Lower leg skin (tissue), 4 donors: ENCODE measurements around the gene GTF2H4. TPM values are rescaled to one million over a fixed set of nuclear protein-coding genes. Genes with fewer than 3 reads are reported as not detected.

Source experiments
- DNase-seq, 2 donors: peaks; one replicate each; pipeline ENCODE4 v3.0.0-alpha.2; 2019; ENCODE audit warnings: low spot score in 2 of 2
- H3K4me3 ChIP-seq: fragments of 200-600 bp; sonication (generic); 2 replicates; pipeline ENCODE4 v1.5.1; 2017; ENCODE audit warnings: mild to moderate bottlenecking, low read depth; ENCODE audit not compliant: poor library complexity, severe bottlenecking
- CTCF ChIP-seq, 3 donors: fragments of 450-650 bp; IDR thresholded peaks; one replicate each; pipeline ENCODE4 v1.5.1; 2016; ENCODE audit warnings: antibody characterized with exemption in 3 of 3, mild to moderate bottlenecking in 3 of 3, moderate library complexity in 2 of 3
- POLR2A ChIP-seq, 2 donors: fragments of 450-650 bp; IDR thresholded peaks; one replicate each; pipeline ENCODE4 v1.6.1; 2016 to 2017; ENCODE audit warnings: antibody characterized with exemption in 2 of 2, mild to moderate bottlenecking in 1 of 2, moderate library complexity in 1 of 2
- WGBS, 2 donors: methylation state at CpG; one replicate each; pipeline ENCODE4 v1.1.5; 2018; 5-methylcytosine and 5-hydroxymethylcytosine counted together
- intact Hi-C: fragments of 100-400 bp; cut with DNase I; formaldehyde crosslinking; loops from one replicate; pipeline ENCODE4 v1.15.0; 2023; ENCODE audit warnings: low total_unique reads
- total RNA-seq, 4 donors: library from RNA; depleted of rRNA; stranded (reverse); fragments of >200 nt; gene quantifications; one replicate each; pipeline ENCODE4 v1.1.0, GENCODE V29; 2016

GTF2H4 gene
- total RNA-seq, 4 donors from 2014 or later = 6.1 to 11.2 (median 9.4) TPM

- intact Hi-C loops = no loop called here
- no peak for TF ChIP-seq CTCF (IDR thresholded peaks at IDR 0.05)
- TF ChIP-seq POLR2A (IDR thresholded peaks at IDR 0.05) = no peak
- no peak for DNase-seq
- 41 to 51% methylated on average over 4 of the region's 4 CpGs for WGBS, 2 donors
- H3K4me3 ChIP-seq = no peak overlapping the region
Observed at GRCh38 chr6:30938730-30939129, 30.7 kb downstream of the GTF2H4 start.

- intact Hi-C loops = no loop called here
- H3K4me3 ChIP-seq = no peak overlapping the region
- no peak for TF ChIP-seq CTCF (IDR thresholded peaks at IDR 0.05)
- TF ChIP-seq POLR2A (IDR thresholded peaks at IDR 0.05) = no peak
- DNase-seq = no peak
- WGBS, 2 donors = 47 to 48% methylated on average over 3 of the region's 3 CpGs
Observed at GRCh38 chr6:30939473-30939872, 31.5 kb downstream of the GTF2H4 start.

GRCh38 chr6:30940361-30940986 lies 32.5 kb downstream of the GTF2H4 start, which contains the start of gene MUCL3:
MUCL3 (plus strand) TSS chr6:30940973; CDS start chr6:30941000, 27 bp downstream.
- TF ChIP-seq POLR2A (IDR thresholded peaks at IDR 0.05) (no peak), CTCF (IDR thresholded peaks at IDR 0.05) (no peak)

GRCh38 chr6:30942338-30943060 lies 34.5 kb downstream of the GTF2H4 start:
- WGBS, 2 donors = 15 to 16% methylated on average over 15 of the region's 15 CpGs
- H3K4me3 ChIP-seq = no peak overlapping the region
- no peak for TF ChIP-seq POLR2A (IDR thresholded peaks at IDR 0.05)
- no peak for TF ChIP-seq CTCF (IDR thresholded peaks at IDR 0.05)
- intact Hi-C loops = no loop called here
- peak; percentile 50 to 87 for DNase-seq

More at GRCh38 chr6:30940361-30940986, 32.5 kb downstream of the GTF2H4 start, which contains the start of gene MUCL3:
- no peak within 1 kb of the TSS for H3K4me3 ChIP-seq
- intact Hi-C loops = no loop called here
- WGBS, 2 donors = 57 to 61% methylated on average over 16 of the region's 16 CpGs
- DNase-seq = no peak

- no peak overlapping the region for H3K4me3 ChIP-seq
- no peak for TF ChIP-seq CTCF (IDR thresholded peaks at IDR 0.05)
- TF ChIP-seq POLR2A (IDR thresholded peaks at IDR 0.05) = no peak
- intact Hi-C loops = no loop called here
- 93 to 95% methylated on average over 4 of the region's 4 CpGs for WGBS, 2 donors
- no peak for DNase-seq
Observed at GRCh38 chr6:30944051-30944450, 36.0 kb downstream of the GTF2H4 start.
